Measurements from ENCODE around the gene P2RY11.

P2RY11 gene, protein sequence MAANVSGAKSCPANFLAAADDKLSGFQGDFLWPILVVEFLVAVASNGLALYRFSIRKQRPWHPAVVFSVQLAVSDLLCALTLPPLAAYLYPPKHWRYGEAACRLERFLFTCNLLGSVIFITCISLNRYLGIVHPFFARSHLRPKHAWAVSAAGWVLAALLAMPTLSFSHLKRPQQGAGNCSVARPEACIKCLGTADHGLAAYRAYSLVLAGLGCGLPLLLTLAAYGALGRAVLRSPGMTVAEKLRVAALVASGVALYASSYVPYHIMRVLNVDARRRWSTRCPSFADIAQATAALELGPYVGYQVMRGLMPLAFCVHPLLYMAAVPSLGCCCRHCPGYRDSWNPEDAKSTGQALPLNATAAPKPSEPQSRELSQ

DNA sequence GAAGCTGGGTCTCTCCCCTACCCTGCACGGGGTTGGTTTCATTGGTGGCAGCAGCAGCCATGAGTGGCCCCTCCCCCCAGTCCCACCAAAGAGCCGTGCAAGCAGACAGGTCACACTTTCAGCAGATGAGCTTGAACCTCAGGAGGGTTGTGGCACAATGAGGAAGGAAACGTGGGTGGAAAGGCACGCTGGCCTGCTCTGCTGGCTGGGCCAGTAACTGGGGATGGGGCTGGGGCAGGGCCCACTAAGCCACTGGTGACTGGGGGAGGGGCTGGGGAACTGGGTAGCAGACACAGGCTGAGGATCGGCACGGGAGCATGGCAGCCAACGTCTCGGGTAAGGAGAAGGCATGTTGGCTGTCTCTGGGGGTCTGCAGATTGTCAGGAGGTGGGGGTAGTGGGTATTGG is at the start of gene P2RY11:
Gene P2RY11, plus strand, starts transcription at position 289 of the 407 bp plus-strand sequence. Its CDS starts 29 bp downstream, at position 318.
- no peak for DNase-seq

GRCh38 chr19:10061717-10062310 is 49.7 kb upstream of the P2RY11 start:
- no peak for DNase-seq

GRCh38 chr19:10068205-10068604 is 43.3 kb upstream of the P2RY11 start:
- no peak for DNase-seq

GRCh38 chr19:10069046-10069445 is 42.4 kb upstream of the P2RY11 start:
- DNase-seq, result no peak

DNA sequence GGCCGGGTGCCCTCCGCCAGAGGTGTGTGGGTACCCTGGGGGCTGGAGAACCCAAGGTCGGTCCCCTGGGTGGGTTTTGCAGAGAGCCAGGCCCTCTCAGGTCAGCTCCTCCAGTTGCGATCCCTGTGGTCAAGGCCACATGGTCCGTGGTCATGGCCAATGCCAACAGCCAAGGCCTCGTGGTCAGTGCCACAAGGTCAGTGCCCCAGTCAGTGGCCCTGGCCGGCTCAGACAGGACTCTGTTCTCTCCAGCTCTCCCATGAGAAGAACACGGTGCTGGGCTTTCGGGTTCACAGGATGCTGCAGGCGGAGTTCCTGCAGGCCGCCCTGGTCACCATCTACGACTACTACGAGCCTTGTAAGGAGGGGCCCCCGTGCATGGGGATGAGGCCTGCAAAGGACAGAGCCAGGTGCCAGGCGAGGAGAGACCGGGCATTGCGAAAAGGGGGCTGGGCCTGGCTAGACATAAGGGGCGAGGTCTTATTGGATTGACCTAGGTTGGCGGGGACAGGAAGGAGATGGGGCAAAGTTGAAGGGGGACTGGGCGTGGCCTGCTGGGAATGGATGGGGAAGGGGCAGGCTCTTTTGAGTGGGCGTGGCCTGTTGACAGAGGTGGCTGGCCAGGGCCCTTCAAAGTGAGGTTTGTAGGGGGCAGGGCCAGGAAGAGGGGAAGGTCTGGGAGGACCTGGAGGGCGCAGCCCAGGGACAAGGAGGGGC is 40.6 kb upstream of the P2RY11 start:
- no peak for DNase-seq

- no peak for DNase-seq
Observed at GRCh38 chr19:10074153-10074552, 37.3 kb upstream of the P2RY11 start.

GRCh38 chr19:10076535-10076934 is 35.0 kb upstream of the P2RY11 start:
- DNase-seq, result no peak

DNA sequence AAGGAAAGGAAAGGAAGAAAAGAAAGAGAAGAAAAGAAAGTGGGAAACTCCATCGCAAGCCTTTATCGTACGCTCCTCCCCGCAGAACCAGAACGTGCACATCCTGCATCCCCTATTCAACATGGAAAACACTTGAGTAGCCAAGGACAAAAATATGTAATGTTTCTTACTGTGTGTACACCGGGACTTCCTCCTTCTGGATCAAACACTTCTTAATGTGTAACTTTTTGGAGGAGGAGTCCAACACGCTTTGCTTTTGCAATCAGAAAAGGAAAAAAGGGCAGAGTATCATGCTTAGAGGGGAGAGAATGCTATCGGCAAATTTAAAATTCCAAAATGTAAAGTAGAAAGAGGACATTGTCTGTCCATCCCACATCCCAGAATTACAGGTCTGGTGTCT is 33.2 kb upstream of the P2RY11 start:
- DNase-seq, result no peak

- DNase-seq, result no peak
Observed at GRCh38 chr19:10079031-10079453, 32.5 kb upstream of the P2RY11 start.

DNA sequence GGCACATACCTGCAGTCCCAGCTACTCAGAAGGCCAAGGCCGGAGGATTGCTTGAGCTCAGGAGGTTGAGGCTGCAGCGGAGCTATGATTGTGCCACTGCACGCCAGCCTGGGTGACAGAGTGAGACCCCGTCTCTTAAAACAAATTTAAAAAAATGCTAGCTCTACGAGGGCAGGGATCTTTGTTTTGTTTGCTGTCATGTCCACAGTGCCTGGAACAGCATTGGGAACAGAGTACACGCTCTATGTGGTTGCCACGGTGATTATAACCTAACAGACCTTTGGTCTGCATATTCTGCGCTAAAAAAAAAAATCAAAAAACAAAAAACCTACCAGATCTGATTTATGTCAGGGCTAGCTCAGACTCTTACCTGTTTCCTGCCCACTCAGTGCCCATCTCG is 27.6 kb upstream of the P2RY11 start:
- DNase-seq, result no peak

GRCh38 chr19:10084803-10085202 is 26.7 kb upstream of the P2RY11 start:
- no peak for DNase-seq

- DNase-seq, result no peak
Observed at GRCh38 chr19:10085641-10086590, 25.6 kb upstream of the P2RY11 start, which contains the start of gene SHFL. Gene SHFL (plus strand): TSS chr19:10086317. CDS start chr19:10086428, 111 bp downstream.

DNA sequence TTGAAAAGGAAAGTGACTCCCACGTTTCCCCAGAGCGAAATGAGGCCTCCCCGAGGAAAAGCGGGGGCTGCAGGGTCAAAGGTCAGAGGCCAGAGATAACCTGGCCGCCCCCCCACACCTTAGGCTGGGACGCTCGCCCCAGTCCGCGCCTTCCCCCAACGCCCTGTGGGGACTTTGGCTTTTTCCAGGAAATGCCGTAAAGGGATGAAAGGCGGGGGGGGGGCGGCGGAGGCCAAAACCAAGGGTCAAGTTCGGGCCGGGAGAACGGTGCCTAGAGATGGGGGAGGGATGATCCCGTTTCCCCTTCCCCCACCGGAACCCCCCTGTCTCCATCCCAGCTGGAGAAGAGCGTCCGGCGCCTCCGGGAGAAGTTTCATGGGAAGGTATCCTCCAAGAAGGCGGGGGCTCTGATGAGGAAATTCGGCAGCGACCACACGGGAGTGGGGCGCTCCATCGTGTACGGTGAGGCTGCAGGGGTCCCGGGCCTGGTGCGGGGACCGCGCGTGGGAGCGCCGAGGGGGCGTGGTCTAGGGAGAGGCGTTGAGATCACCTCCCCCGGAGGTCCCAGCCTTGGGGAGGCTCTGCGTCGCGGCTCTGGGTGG is 24.8 kb upstream of the P2RY11 start:
- DNase-seq, result no peak

GRCh38 chr19:10087296-10088061 is 24.0 kb upstream of the P2RY11 start:
- DNase-seq, result no peak

- no peak for DNase-seq
Observed at GRCh38 chr19:10088949-10089554, 22.4 kb upstream of the P2RY11 start.

DNA sequence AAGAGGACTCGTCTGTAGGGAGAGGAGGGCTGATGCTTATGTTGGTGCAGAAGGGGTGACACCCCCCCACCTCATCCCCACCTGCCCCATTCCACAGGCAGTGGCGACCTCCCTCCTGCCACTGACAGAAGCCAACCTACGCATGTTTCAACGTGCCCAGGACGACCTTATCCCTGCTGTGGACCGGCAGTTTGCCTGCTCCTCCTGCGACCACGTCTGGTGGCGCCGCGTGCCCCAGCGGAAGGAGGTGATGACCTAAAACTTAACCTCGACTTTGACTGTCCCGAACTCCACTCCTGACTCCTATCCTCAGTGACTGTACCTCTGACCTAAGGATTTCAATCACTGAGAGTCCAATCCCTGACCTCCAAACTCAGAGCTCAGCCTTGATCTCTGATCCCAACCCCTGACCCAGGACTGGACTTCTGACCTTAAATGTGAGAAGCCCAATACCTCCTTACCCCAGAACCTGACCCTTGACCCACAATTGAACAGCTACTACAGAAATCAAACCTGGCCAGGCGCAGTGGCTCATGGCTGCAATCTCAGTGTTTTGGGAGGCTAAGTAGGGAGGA is 21.6 kb upstream of the P2RY11 start:
- no peak for DNase-seq

DNA sequence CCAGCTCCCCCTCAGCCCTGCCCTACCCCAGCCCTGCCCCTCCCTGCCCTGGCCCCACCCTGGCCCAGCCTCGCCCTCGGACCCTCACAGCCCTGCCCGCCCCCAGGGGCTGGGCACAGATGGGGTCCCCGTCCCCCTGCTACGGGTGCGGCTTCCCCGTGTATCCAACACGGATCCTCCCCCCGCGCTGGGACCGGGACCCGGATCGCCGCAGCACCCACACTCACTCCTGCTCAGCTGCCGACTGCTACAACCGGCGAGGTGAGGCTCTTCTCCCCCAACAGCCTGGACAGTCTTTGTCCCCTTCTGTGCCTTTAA is 20.2 kb upstream of the P2RY11 start:
- no peak for DNase-seq

GRCh38 chr19:10091895-10092641 is 19.4 kb upstream of the P2RY11 start:
- no peak for DNase-seq

- DNase-seq, result no peak
Observed at GRCh38 chr19:10092648-10093294, 18.7 kb upstream of the P2RY11 start.

All from SIG-M5 (cell line).